Measurements from ENCODE around the gene LRRFIP1.

Gene LRRFIP1

DNA sequence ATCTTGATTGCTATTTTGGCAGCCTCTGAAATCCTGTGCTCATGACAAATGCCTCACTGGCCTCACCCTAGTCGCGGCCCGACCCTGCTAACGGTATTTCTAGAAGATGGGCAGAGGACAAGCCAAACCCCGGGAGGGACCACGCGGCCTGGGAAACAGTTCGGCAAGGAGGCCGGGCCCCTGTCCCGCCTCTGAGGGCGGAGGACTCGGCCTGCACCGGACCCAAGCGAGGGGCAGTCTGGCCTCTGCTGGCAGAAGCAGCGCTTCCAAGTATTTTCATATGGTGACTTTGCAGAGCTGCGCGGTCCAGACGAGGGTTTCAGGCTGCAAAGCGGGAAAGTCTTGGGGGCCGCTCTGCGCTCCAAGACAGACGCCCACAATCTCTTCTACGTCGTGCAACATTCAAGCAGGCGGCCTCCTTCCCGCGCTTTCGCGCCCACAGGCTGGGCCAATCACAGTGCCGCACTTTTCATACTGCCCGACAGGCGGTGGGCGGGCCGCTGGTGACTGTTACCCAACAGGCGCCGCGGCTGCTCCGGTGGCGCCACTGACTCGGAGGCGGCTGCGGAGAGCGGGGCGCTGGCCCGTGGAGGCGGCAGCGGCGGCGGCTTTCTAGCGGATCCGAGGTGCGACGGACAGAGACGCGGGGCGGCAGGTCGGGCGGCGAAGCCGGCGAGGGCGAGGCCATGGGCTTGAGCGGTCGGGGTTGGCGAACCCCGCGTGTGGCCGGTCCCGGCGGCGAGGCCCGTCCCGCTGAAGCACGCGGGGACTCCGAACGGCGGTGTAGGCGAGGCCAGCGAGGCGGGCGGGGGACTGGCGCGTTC is 171.1 kb downstream of the LRRFIP1 start, which contains the start of gene RBM44:
TSS of gene RBM44 (plus strand) at position 544 of the 824 bp plus-strand sequence. CDS start 14,831 bp downstream, outside the sequence.
- TF ChIP-seq, protein P1, sequence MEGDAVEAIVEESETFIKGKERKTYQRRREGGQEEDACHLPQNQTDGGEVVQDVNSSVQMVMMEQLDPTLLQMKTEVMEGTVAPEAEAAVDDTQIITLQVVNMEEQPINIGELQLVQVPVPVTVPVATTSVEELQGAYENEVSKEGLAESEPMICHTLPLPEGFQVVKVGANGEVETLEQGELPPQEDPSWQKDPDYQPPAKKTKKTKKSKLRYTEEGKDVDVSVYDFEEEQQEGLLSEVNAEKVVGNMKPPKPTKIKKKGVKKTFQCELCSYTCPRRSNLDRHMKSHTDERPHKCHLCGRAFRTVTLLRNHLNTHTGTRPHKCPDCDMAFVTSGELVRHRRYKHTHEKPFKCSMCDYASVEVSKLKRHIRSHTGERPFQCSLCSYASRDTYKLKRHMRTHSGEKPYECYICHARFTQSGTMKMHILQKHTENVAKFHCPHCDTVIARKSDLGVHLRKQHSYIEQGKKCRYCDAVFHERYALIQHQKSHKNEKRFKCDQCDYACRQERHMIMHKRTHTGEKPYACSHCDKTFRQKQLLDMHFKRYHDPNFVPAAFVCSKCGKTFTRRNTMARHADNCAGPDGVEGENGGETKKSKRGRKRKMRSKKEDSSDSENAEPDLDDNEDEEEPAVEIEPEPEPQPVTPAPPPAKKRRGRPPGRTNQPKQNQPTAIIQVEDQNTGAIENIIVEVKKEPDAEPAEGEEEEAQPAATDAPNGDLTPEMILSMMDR (conservative IDR thresholded peaks at IDR 0.05; ENCODE audit: low read length) = no peak
- DNase-seq (ENCODE audit: low read depth) = no peak
- no peak within 1 kb of the TSS for H3K4me3 ChIP-seq (ENCODE audit: low read length)

DNA sequence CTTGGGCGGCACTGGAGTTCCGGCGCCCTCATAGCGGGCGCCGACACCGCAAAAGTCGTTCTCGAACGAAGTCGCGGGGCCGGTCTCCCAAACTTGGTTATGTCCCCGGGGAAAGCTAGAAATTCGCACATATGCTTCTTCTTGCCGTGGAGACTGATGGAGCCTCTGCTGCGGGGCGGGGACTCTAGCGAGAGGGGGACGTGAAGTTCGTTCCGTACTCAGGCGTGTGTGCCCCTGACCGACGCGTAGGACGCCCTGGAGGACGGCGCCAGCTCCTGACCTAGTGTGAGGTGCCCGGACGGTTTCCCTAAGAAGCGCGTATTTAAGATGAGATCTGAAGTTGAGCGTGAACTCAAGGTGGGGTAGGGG is 171.7 kb downstream of the LRRFIP1 start:
- DNase-seq (ENCODE audit: low read depth) = no peak
- TF ChIP-seq, protein P1 (conservative IDR thresholded peaks at IDR 0.05; ENCODE audit: low read length) = no peak
- H3K4me3 ChIP-seq (ENCODE audit: low read length) = no peak overlapping the region

DNA sequence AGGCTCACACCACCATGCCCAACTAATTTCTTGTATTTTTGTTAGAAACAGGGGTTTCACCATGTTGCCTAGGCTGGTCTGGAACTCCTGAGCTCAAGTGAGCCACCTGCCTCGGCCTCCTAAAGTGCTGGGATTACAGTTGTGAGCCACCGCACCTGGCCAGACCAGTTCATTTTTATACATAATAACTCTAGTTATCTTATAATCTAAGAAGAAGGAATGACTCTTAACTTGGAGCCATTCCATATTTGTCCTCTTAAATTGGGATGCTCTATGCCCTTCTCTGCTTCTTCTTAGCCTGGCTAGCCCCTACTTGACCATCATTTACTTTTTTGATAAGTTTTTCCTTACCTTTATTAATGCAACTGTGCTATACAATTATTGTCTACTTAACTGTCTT is 174.1 kb downstream of the LRRFIP1 start:
- H3K4me3 ChIP-seq (ENCODE audit: low read length) = no peak overlapping the region
- TF ChIP-seq, protein P1 (conservative IDR thresholded peaks at IDR 0.05; ENCODE audit: low read length) = no peak
- DNase-seq (ENCODE audit: low read depth) = no peak

DNA sequence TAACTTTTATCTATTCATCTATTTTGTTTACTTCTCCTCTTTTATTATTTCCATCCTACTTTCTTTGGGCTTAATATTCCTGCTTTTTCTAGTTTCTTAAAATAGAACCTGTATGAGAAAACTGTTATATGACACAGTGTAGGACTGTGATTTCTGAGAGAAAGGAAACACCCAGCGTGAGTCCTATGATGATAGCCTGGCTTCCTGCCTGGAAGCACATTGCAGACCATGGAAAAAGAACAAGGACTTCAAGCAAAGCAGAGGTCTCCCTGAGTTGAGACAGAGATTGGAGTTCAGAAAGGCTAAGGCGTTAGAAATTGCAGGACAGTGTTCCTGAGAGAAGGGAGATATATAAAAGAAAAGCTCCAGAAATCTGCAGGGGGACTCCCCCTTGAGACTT is 178.9 kb downstream of the LRRFIP1 start:
- H3K4me3 ChIP-seq (ENCODE audit: low read length) = no peak overlapping the region
- DNase-seq (ENCODE audit: low read depth) = no peak

DNA sequence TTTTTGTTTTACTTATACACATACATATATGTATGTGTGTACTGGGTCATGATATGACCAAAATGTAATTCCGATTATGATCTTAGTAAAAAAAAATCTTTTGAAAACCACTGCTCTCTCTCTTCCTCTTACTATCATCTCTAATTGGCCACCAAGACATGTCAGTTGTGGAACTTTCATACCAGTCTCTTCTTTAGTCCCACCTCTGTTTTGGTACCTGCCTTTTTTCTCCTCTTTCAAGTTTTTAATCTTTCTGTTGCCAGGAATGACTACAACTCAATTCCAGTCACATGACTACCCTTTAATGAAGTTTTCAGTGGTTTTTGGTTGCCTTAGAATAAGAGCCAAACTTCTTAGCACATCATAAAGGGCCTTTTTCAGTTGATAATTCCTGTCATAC is 188.2 kb downstream of the LRRFIP1 start:
- TF ChIP-seq, protein P1 (conservative IDR thresholded peaks at IDR 0.05; ENCODE audit: low read length) = no peak
- H3K4me3 ChIP-seq (ENCODE audit: low read length) = no peak overlapping the region
- DNase-seq (ENCODE audit: low read depth) = no peak

More for the DNA sequence above, 178.9 kb downstream of the LRRFIP1 start:
- TF ChIP-seq, protein P1 (conservative IDR thresholded peaks at IDR 0.05; ENCODE audit: low read length) = no peak

DNA sequence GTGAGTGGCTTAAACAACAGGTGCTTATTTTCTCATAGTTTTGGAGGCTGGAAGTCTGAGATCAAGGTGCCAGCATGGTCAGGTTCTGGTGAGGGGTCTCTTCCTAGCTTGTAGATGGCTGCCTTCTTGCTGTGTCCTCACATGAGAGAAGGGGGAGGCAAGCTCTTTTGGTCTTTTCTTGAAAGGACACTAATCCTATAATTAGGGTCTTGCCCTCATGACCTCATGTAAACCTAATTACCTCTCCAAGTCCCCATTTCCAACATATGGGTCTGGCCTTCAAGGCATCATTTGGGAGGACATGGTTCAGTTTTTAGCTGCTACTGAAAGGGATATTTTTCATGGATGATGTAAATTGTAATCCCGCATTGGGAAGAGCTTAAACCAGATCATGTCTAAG is 189.1 kb downstream of the LRRFIP1 start:
- TF ChIP-seq, protein P1 (conservative IDR thresholded peaks at IDR 0.05; ENCODE audit: low read length) = no peak

DNA sequence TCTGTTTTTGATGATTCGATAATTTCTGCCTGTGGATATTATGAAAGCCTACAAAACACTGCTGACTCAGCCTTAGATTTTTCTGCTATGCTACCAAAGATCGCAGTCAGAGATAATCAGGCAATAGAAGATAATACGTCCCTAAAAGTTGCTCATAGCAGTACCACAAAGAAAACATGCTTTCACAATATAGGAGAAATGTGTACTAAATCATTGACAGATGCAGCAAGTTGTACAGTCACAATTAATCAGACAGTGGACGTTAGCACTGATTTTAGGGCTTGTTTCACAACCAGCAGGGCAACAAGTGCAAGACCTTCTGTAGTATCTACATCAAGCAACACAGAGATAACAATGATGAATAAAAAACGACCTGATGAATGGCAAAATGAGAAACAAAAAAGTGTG is 190.7 kb downstream of the LRRFIP1 start:
- no peak overlapping the region for H3K4me3 ChIP-seq (ENCODE audit: low read length)
- peak; percentile 83 for DNase-seq (ENCODE audit: low read depth)
- TF ChIP-seq, protein P1 (conservative IDR thresholded peaks at IDR 0.05; ENCODE audit: low read length) = no peak

More for the DNA sequence above, 189.1 kb downstream of the LRRFIP1 start:
- DNase-seq (ENCODE audit: low read depth) = no peak
- H3K4me3 ChIP-seq (ENCODE audit: low read length) = no peak overlapping the region
